Breast epithelium (tissue), 4 donors: Measurements from ENCODE around the gene CLDN12. TPM values are rescaled to one million over a fixed set of nuclear protein-coding genes. Genes with fewer than 3 reads are reported as not detected.
A peak's percentile ranks its signal among the peaks of the same experiment; 100 is the strongest.
"Not testable (repeated sequence)": the region's sequence is repeated elsewhere in the genome, so short reads cannot be mapped to it uniquely, and the experiment has no call there.

Experiments used
- DNase-seq, 2 donors: peaks; one replicate each; pipeline ENCODE4 v3.0.0-alpha.2; 2019; ENCODE audit warnings: low spot score in 2 of 2
- H3K27ac ChIP-seq, 2 donors: fragments of 200-600 bp; sonication (generic) in 1 of 2; one replicate each; pipeline ENCODE4 v1.5.1; 2016 to 2019; ENCODE audit warnings: mild to moderate bottlenecking in 1 of 2
- H3K27me3 ChIP-seq, 2 donors: fragments of 200-600 bp; sonication (generic) in 1 of 2; one replicate each; pipeline versions ENCODE4 v1.5.1 to v1.6.0; 2017 to 2019; ENCODE audit warnings: control low read depth in 1 of 2, mild to moderate bottlenecking in 1 of 2
- H3K36me3 ChIP-seq: fragments of 200-600 bp; one replicate; pipeline ENCODE4 v1.5.1; 2019
- H3K4me1 ChIP-seq, 2 donors: fragments of 200-600 bp; sonication (generic); one replicate each; pipeline ENCODE4 v1.5.1; 2016 to 2019; ENCODE audit warnings: control low read depth in 1 of 2
- H3K4me3 ChIP-seq, 3 donors: fragments of 200-600 bp; sonication (generic); 1 replicate in 2 of 3; 2 replicates in 1 of 3; pipeline ENCODE4 v1.5.1; 2016 to 2019; ENCODE audit warnings: mild to moderate bottlenecking in 3 of 3, moderate library complexity in 2 of 3
- H3K9me3 ChIP-seq, 2 donors: fragments of 200-600 bp; sonication (generic) in 1 of 2; one replicate each; pipeline ENCODE4 v1.5.1; 2016 to 2019; ENCODE audit warnings: control low read depth in 1 of 2
- POLR2A ChIP-seq: fragments of 450-650 bp; IDR thresholded peaks from one replicate; pipeline ENCODE4 v1.6.1; 2016; ENCODE audit warnings: antibody characterized with exemption, mild to moderate bottlenecking, moderate library complexity
- POLR2AphosphoS5 ChIP-seq, 3 donors: sonication (generic); formaldehyde crosslinking; IDR thresholded peaks; one replicate each; pipeline ENCODE4 v1.6.1; 2017; ENCODE audit warnings: antibody characterized with exemption in 3 of 3
- intact Hi-C: fragments of 100-400 bp; cut with DNase I; formaldehyde crosslinking; loops from one replicate; pipeline ENCODE4 v1.15.1; 2023; ENCODE audit warnings: low total_unique reads
- total RNA-seq, 3 donors: library from RNA; depleted of rRNA; stranded (reverse); fragments of >200 nt; gene quantifications; one replicate each; pipeline ENCODE4 v1.1.0, GENCODE V29; 2016
- TF ChIP-seq, protein P1 (sequence below), 3 donors: fragments of 450-650 bp; IDR thresholded peaks; one replicate each; pipeline ENCODE4 v1.5.1; 2016 to 2017; ENCODE audit warnings: antibody characterized with exemption in 3 of 3, mild to moderate bottlenecking in 3 of 3, moderate library complexity in 3 of 3

Gene CLDN12
- total RNA-seq, 3 donors from 2014 or later = 21.6 to 52.8 (median 43.3) TPM

DNA sequence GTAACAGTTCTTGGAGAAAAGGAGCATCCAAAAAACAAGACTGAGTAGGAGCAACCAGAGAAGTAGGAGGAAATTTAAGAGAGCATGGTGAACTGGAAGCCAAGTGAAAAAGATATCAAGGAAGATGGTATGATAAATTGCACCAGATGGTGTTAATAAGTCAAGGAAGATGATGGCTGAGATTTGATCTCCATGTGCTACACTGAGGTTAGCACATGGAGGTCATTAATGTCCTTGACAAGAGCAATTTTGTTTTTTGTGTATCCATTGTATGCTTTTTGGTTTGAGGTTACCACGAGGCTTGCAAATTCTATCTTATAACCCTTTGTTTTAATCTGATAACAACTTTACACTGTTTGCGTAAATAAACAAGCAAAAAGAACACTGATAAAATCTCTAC, 54.8 kb downstream of the CLDN12 start:
- no peaks in the 10 kb centered on the region for H3K4me1 ChIP-seq
- no peak for DNase-seq
- intact Hi-C loops = no loop called here
- H3K4me3 ChIP-seq = no peak overlapping the region
- H3K27me3 ChIP-seq = no peaks in the 10 kb centered on the region
- no peaks in the 10 kb centered on the region for H3K36me3 ChIP-seq
- H3K9me3 ChIP-seq = no peaks in the 10 kb centered on the region
- TF ChIP-seq POLR2A (no peak), POLR2AphosphoS5 (IDR thresholded peaks at IDR 0.05) (no peak)
- TF ChIP-seq, protein P1, sequence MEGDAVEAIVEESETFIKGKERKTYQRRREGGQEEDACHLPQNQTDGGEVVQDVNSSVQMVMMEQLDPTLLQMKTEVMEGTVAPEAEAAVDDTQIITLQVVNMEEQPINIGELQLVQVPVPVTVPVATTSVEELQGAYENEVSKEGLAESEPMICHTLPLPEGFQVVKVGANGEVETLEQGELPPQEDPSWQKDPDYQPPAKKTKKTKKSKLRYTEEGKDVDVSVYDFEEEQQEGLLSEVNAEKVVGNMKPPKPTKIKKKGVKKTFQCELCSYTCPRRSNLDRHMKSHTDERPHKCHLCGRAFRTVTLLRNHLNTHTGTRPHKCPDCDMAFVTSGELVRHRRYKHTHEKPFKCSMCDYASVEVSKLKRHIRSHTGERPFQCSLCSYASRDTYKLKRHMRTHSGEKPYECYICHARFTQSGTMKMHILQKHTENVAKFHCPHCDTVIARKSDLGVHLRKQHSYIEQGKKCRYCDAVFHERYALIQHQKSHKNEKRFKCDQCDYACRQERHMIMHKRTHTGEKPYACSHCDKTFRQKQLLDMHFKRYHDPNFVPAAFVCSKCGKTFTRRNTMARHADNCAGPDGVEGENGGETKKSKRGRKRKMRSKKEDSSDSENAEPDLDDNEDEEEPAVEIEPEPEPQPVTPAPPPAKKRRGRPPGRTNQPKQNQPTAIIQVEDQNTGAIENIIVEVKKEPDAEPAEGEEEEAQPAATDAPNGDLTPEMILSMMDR (IDR thresholded peaks at IDR 0.05) = no peak
- no peak overlapping the region for H3K27ac ChIP-seq

DNA sequence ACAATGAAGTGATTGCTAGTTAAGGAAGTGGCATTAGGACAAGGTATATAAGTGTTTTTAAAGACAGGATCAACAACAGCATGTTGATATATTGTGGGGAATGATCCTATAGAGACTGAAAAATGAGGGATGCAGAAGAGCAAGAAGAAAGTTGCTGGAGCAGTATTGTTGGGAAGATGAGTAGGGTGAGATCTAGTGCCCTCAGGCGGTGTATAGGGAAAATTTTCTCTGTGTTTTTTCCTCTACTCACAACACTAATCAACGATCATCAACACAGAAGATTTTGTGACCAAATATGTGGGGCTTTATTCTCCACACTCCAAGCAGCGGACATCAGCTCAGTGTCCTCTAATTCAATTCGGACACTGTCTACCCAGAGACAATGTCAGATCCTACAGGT, 56.6 kb downstream of the CLDN12 start:
- H3K27ac ChIP-seq = no peak overlapping the region
- no peaks in the 10 kb centered on the region for H3K27me3 ChIP-seq
- no peak for DNase-seq
- TF ChIP-seq, protein P1 (IDR thresholded peaks at IDR 0.05) = no peak
- TF ChIP-seq POLR2A (no peak), POLR2AphosphoS5 (IDR thresholded peaks at IDR 0.05) (no peak)
- H3K9me3 ChIP-seq = peaks cover 0 to 8% of the 10 kb centered on the region in 2 donors
- no peak overlapping the region for H3K4me3 ChIP-seq
- no peaks in the 10 kb centered on the region for H3K36me3 ChIP-seq
- intact Hi-C loops = loop anchor here (5.0 kb wide), 1 partner anchor 327 kb away; no protein-coding TSS in a partner anchor
- no peaks in the 10 kb centered on the region for H3K4me1 ChIP-seq

DNA sequence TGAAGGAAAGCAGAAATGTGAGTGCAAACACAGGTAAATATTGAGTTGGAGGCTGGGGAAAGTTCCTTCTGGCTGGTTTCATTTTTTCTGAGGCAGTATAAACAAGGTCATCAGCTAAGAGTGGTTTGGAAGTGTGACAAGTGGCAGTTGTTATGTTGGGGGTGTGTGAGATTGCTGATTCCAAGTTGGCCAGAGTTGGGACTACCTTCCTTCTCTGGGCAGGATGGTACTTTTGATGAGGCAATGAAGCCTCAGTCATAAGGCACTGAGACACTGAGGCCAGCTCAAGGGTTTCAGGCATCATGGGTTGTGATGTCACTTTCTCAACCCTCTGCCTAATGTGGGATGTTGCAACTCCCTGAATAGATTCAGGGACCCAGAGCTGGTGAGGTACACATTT, 58.0 kb downstream of the CLDN12 start:
- Histone ChIP-seq H3K4me1 (no peaks in the 10 kb centered on the region), H3K4me3 (no peak overlapping the region), H3K36me3 (no peaks in the 10 kb centered on the region), H3K27me3 (no peaks in the 10 kb centered on the region), H3K27ac (peak overlapping the region; percentile 26 to 36), H3K9me3 (peaks cover 0 to 8% of the 10 kb centered on the region in 2 donors)
- intact Hi-C loops = loop anchor here (5.0 kb wide), 1 partner anchor 326 kb away; no protein-coding TSS in a partner anchor
- no peak for DNase-seq
- TF ChIP-seq, protein P1 (IDR thresholded peaks at IDR 0.05) = no peak
- TF ChIP-seq POLR2A = no peak
- TF ChIP-seq POLR2AphosphoS5 (IDR thresholded peaks at IDR 0.05) = no peak

DNA sequence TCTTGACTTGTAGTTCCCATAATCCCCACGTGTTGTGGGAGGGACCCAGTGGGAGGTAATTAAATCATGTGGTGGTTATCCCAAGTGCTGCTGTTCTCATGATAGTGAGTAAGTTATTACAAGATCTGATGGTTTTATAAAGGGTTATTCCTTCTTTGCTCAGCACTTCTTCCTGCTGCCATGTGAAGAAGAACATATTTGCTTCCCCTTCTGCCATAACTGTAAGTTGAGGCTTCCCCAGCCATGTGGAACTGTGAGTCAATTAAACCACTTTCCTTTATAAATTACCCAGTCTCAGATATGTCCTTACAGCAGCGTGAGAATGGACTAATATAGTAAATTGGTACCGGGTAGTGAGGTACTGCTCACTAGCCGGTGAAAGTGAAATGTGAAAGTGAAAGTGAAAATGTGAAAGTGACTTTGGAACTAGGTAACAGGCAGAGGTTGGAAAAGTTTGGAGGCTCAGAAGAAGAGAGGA, 59.9 kb downstream of the CLDN12 start:
- not testable (repeated sequence) for H3K9me3 ChIP-seq, H3K36me3 ChIP-seq, H3K27me3 ChIP-seq, DNase-seq, H3K4me1 ChIP-seq
- H3K27ac ChIP-seq = peak overlapping the region; percentile 5 to 29
- intact Hi-C loops = loop anchor here (5.0 kb wide), 1 partner anchor 324 kb away; no protein-coding TSS in a partner anchor
- H3K4me3 ChIP-seq = peak overlapping the region; percentile 33 to 59 (median 36)

Other genes with a start within 250 kb of the CLDN12 start
- 10 to 100 TPM; 19.2 to 75.1 (median 24.5) TPM for gene STEAP1, start 249.0 kb upstream of the CLDN12 start, total RNA-seq
- 10 to 100 TPM; 14.4 to 81.9 (median 22.1) TPM for gene STEAP2, start 191.7 kb upstream of the CLDN12 start, total RNA-seq
- gene CFAP69, start 158.3 kb upstream of the CLDN12 start, total RNA-seq = 10 to 100 TPM; 13.0 to 45.2 (median 21.8) TPM
- under 1 TPM in 1 of 3 donors, not detected in 2; 0.15 TPM for gene FAM237B, start 82.2 kb upstream of the CLDN12 start, total RNA-seq
- 10 to 100 TPM; 21.3 to 27.2 (median 22.3) TPM for gene GTPBP10, start 56.7 kb upstream of the CLDN12 start, total RNA-seq
- not detected for gene PTTG1IP2, start 66.2 kb downstream of the CLDN12 start, total RNA-seq
- 10 to 100 TPM; 16.3 to 64.7 (median 29.8) TPM for gene CDK14, start 192.9 kb downstream of the CLDN12 start, total RNA-seq